Adipocyte (in vitro differentiated cells): ENCODE measurements around the gene TECPR2.

Experiments
- DNase-seq: peaks from one replicate; pipeline ENCODE4 v3.0.0-alpha.2; 2015; ENCODE audit warnings: low read depth
- H3K27me3 ChIP-seq: replicated peaks from 2 replicates; pipeline ENCODE4 v1.7.0; 2013; ENCODE audit warnings: mild to moderate bottlenecking, low read length, moderate library complexity; ENCODE audit not compliant: control insufficient read depth, insufficient read depth
- H3K36me3 ChIP-seq: 2 replicates; pipeline ENCODE4 v1.7.0; 2013; ENCODE audit warnings: low read length, mild to moderate bottlenecking, moderate library complexity; ENCODE audit not compliant: control insufficient read depth, insufficient read depth, severe bottlenecking
- H3K4me1 ChIP-seq: 2 replicates; pipeline ENCODE4 v1.7.0; 2013; ENCODE audit warnings: mild to moderate bottlenecking, low read length, moderate library complexity; ENCODE audit not compliant: control insufficient read depth, insufficient read depth
- H3K4me3 ChIP-seq: 2 replicates; pipeline ENCODE4 v1.7.0; 2013; ENCODE audit warnings: mild to moderate bottlenecking, low read length, moderate library complexity
- H3K9ac ChIP-seq: 2 replicates; pipeline ENCODE4 v1.7.0; 2013; ENCODE audit warnings: mild to moderate bottlenecking, low read length, moderate library complexity
- H3K9me3 ChIP-seq: 2 replicates; pipeline ENCODE4 v1.7.0; 2013; ENCODE audit warnings: mild to moderate bottlenecking, low read length, moderate library complexity; ENCODE audit not compliant: control insufficient read depth

TECPR2 gene

GRCh38 chr14:102491366-102491765 lies 128.6 kb downstream of the TECPR2 start:
- H3K9me3 ChIP-seq = no peaks in the 10 kb centered on the region
- no peak for DNase-seq
- H3K27me3 ChIP-seq = no peaks in the 10 kb centered on the region
- H3K4me3 ChIP-seq = no peak overlapping the region
- H3K9ac ChIP-seq = no peak overlapping the region
- H3K4me1 ChIP-seq = no peaks in the 10 kb centered on the region
- H3K36me3 ChIP-seq = no peaks in the 10 kb centered on the region

- H3K9me3 ChIP-seq = no peaks in the 10 kb centered on the region
- H3K27me3 ChIP-seq = no peaks in the 10 kb centered on the region
- H3K9ac ChIP-seq = no peak overlapping the region
- DNase-seq = no peak
- no peak overlapping the region for H3K4me3 ChIP-seq
- no peaks in the 10 kb centered on the region for H3K36me3 ChIP-seq
- no peaks in the 10 kb centered on the region for H3K4me1 ChIP-seq
Observed at GRCh38 chr14:102491786-102492530, 129.2 kb downstream of the TECPR2 start.

GRCh38 chr14:102492531-102492910 lies 129.8 kb downstream of the TECPR2 start:
- H3K27me3 ChIP-seq = no peaks in the 10 kb centered on the region
- no peak for DNase-seq
- H3K9ac ChIP-seq = no peak overlapping the region
- H3K36me3 ChIP-seq = peaks cover 4% of the 10 kb centered on the region
- no peak overlapping the region for H3K4me3 ChIP-seq
- no peaks in the 10 kb centered on the region for H3K9me3 ChIP-seq
- no peaks in the 10 kb centered on the region for H3K4me1 ChIP-seq

- H3K9ac ChIP-seq = no peak overlapping the region
- H3K4me1 ChIP-seq = no peaks in the 10 kb centered on the region
- H3K36me3 ChIP-seq = peaks cover 9% of the 10 kb centered on the region
- DNase-seq = no peak
- no peak overlapping the region for H3K4me3 ChIP-seq
- no peaks in the 10 kb centered on the region for H3K27me3 ChIP-seq
- H3K9me3 ChIP-seq = no peaks in the 10 kb centered on the region
Observed at GRCh38 chr14:102493096-102493495, 130.4 kb downstream of the TECPR2 start.

GRCh38 chr14:102493585-102493984 lies 130.8 kb downstream of the TECPR2 start:
- peaks cover 14% of the 10 kb centered on the region for H3K36me3 ChIP-seq
- H3K9ac ChIP-seq = no peak overlapping the region
- no peaks in the 10 kb centered on the region for H3K4me1 ChIP-seq
- H3K27me3 ChIP-seq = no peaks in the 10 kb centered on the region
- DNase-seq = no peak
- no peak overlapping the region for H3K4me3 ChIP-seq
- no peaks in the 10 kb centered on the region for H3K9me3 ChIP-seq

GRCh38 chr14:102495491-102496330 lies 133.0 kb downstream of the TECPR2 start:
- DNase-seq = no peak
- H3K4me3 ChIP-seq = no peak overlapping the region
- H3K36me3 ChIP-seq = peaks cover 19% of the 10 kb centered on the region
- H3K4me1 ChIP-seq = peaks cover 7% of the 10 kb centered on the region
- no peaks in the 10 kb centered on the region for H3K27me3 ChIP-seq
- H3K9ac ChIP-seq = no peak overlapping the region
- no peaks in the 10 kb centered on the region for H3K9me3 ChIP-seq

GRCh38 chr14:102496331-102496691 lies 133.6 kb downstream of the TECPR2 start:
- H3K4me3 ChIP-seq = no peak overlapping the region
- DNase-seq = no peak

GRCh38 chr14:102496958-102497744 lies 134.4 kb downstream of the TECPR2 start:
- peaks cover 19% of the 10 kb centered on the region for H3K36me3 ChIP-seq
- H3K27me3 ChIP-seq = no peaks in the 10 kb centered on the region
- H3K4me3 ChIP-seq = no peak overlapping the region
- H3K9me3 ChIP-seq = no peaks in the 10 kb centered on the region
- no peak for DNase-seq
- no peak overlapping the region for H3K9ac ChIP-seq
- peaks cover 9% of the 10 kb centered on the region for H3K4me1 ChIP-seq

More at GRCh38 chr14:102496331-102496691, 133.6 kb downstream of the TECPR2 start:
- Histone ChIP-seq H3K36me3 (peaks cover 19% of the 10 kb centered on the region), H3K9me3 (no peaks in the 10 kb centered on the region), H3K4me1 (peaks cover 9% of the 10 kb centered on the region), H3K9ac (no peak overlapping the region), H3K27me3 (no peaks in the 10 kb centered on the region)

GRCh38 chr14:102497998-102498677 lies 135.4 kb downstream of the TECPR2 start:
- DNase-seq = no peak
- no peak overlapping the region for H3K4me3 ChIP-seq
- H3K36me3 ChIP-seq = peaks cover 19% of the 10 kb centered on the region
- H3K9me3 ChIP-seq = no peaks in the 10 kb centered on the region
- H3K27me3 ChIP-seq = no peaks in the 10 kb centered on the region
- H3K4me1 ChIP-seq = peaks cover 9% of the 10 kb centered on the region
- no peak overlapping the region for H3K9ac ChIP-seq

GRCh38 chr14:102498678-102499265 lies 136.0 kb downstream of the TECPR2 start:
- no peak for DNase-seq
- Histone ChIP-seq H3K36me3 (peaks cover 19% of the 10 kb centered on the region), H3K9me3 (no peaks in the 10 kb centered on the region), H3K9ac (no peak overlapping the region), H3K27me3 (no peaks in the 10 kb centered on the region), H3K4me3 (no peak overlapping the region), H3K4me1 (peaks cover 9% of the 10 kb centered on the region)
